Islet of Langerhans (tissue), 1 donor: ENCODE data around the gene FN1.
"Not testable (repeated sequence)": the region's sequence is repeated elsewhere in the genome, so short reads cannot be mapped to it uniquely, and the experiment has no call there.

Experiments used
- FAIRE-seq: peaks from one replicate; lab custom pipeline; 2011; peaks lifted over from hg19 to GRCh38; lab: Jason Lieb, UNC

The FN1 gene

DNA sequence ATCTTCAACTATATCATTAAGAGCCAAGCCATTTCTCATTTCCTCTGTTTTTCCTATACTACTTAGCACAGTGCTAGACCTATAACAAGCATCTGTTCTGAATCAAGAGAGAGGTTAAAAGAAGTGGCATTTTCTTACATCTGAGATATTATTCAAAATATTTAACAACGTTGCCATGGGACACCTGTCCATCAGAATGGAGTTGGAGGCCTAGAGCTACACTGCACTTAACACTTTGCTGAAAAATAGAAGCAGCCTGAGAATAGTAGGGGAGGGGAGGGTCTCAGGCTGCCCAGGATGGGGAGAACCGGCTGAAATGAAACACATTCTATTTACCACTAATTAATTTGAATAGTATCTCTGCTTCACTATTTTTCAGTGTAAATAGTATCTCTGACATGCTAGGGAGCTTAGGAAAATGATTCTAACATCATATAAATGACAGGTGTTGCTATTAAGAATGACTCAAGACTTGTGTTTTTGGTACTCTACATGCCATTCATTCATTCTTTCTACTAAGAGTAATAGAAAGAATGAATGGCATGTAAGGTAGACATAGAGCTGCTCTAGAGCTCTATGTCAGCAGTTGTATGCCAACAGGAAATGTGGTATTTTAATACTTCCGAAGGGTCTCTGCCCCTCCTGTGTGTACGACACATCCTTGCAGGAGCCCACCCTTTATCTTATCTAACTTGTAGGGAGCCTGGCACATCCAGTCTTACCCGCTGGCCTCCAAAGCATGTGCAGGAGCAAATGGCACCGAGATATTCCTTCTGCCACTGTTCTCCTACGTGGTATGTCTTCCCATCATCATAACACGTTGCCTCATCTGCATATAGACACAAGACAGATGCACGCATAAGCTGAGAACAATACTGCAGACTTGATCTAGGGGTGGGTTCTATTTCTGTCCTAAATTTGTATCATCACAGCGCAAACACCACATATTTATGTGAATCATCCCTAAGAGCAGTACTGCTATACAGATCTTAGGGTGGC, 71.4 kb downstream of the FN1 start:
- FAIRE-seq = no peak

DNA sequence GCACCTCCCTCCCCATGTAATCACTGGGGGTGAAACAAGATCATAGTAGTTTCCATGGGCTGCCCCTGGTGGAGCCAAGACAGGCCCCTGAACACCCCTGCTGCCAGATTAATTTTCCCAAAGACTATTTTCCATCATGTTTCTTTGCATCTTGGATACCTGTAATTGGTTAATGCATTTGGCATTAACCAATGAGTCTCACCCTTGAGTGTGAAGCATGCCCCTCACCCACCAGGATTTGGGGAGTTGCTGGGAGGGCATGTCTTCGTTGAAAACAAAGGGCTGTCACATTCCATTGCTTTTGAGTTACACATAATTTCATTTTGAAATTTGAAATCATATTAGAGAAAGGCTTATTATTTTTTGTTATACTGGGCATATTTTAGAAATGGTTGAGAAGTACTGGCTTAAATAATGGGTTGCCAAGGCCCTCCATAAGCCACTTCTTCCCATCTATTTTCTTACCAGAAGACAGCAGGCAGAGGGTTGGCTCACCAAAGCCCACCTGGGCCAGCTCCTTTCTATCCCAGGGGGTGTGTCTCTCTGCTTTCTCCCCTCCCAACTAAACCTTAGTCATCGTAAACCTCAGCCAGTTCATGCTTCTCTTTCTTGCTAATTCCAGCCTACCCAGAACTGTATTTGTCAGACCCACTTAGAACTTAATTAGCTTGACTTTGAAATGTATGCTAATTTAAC, 72.3 kb downstream of the FN1 start:
- no peak for FAIRE-seq

DNA sequence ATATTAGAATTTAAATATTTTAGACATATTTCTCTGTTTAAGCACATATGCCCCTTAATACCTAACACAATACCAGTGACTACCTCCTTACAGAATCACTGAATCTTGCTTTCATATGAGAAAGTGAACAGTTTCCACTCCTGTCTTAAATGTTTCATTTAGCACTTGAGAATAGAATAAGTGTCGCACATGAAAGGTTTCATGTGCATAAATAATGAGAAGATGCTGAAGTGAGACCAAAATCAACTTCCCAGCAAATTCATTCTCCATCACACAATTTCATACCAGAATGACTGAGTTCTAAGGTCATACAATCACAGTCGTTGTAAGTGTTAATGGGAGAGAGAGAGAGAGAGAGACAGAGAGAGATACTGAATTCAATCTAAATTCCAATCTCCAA, 72.8 kb downstream of the FN1 start:
- no peak for FAIRE-seq

DNA sequence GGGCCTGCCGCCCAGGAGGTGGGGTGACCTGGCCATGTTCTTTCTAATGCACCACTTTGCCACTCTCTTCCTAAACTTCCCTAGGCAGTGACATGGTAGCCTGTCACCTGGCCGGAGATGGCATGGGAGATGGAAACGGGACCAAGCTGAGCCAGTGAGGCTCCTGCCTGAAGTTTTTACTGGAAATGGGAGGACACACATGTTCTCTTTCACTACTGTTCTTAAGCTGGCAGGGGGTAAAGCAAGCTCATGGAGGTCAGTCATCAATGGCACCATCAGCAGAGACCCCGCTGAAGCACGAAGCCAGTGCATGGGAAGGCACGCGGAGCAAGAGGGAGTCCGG, 73.3 kb downstream of the FN1 start:
- no peak for FAIRE-seq

DNA sequence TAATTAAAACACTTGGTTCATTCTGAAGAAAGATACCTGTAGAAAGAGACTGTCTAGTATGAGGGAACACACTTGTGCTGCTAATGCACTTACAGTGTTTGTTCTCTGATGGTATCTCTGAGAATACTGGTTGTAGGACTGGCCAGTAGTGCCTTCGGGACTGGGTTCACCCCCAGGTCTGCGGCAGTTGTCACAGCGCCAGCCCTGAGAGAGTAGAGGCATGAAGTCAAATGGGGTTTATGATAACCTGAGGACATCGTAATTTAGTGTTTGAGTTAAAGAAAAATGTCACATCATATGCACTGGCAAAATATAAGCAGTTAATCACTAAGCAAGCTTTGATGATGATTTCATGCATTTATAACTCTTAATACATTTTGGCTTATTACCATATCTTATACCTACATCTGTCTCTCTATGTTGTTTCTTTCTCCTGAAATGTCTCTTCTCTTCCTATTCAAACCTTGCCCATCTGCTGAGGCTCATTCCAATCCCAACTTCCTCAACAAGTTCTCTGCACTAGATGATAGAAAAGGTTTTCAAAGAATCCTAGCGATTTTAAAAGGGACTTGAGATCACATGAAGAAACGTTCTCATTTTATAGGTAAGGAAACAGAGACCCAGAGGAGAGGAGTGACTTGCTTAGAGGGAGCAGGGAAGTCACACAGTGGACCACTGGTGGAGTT, 73.8 kb downstream of the FN1 start:
- FAIRE-seq = no peak

DNA sequence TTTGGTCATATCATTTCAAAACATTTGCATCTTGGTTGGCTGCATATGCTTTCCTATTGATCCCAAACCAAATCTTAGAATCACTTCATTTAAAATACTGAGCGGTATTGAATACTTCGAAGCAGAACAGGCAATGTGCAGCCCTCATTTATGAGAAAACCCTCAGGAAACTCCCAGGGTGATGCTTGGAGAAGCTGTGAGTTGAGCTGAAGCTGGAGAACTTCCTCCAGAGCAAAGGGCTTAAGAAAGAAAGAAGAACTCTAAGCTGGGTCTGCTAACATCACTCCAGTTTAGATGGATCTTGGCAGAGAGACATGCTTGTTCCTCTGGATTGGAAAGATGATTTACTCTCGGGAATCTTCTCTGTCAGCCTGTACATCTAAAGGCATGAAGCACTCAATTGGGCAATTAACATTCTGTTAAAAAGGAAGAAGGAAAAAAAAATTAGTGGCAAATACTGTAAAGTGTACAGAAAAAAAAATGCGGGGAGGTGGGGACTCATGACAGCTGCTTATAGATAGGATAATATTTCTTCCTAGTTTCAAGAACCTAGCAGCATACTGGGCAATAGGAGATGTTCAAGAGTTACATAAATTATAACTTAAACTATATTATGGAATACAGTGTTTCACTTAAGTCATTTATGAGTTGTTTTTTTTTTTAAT, 74.5 kb downstream of the FN1 start:
- FAIRE-seq = no peak

DNA sequence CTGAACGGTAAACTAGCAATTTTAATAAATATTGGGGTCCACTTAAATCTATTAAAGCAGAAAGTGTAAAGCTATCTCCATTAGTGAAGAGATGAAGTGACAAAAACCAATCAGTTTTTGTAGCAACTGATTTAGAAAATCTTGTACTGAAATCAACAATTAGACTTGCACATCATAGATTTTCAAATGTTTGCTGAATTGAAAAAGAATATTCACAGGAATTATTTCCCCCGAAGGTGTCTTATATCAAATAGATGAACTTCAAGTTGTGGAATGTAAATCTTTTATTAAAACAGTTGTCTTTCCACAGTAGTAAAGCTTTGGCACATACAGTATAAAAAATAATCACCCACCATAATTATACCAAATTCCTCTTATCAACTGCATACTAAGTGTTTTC, 75.3 kb downstream of the FN1 start:
- peak; percentile 56 for FAIRE-seq

DNA sequence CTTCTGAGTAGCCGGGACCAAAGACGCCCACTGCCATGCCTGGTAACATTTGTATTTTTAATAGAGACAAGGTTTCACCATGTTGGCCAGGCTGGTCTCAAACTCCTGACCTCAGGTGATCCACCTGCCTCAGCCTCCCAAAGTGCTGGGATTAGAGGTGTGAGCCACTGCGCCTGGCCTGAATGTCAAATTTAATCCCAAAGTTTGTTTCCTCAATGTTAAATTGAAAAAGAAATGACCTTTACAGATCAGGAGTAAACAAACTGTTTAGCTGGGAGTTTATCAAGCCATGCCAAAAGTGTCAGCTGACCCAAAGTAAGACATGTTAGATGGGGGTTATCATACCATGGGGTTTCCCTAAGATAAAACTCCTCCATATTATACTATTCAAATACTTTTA, 75.8 kb downstream of the FN1 start:
- not testable (repeated sequence) for FAIRE-seq

DNA sequence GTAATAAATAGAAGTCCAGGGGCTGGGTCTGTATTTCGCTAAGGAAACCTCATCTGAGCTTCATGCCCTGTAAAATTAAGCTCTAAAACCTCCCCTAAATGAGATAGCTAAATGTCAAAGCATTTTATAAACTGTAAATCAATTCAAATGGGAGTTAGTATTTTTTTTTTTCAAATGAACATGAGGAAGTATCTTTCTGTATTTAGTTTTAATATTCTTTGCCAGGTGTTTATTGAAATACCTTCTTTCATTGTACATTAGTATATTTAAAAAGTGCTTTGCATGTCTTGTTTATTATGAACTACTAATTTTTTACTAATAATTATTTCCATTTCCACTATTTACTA, 76.3 kb downstream of the FN1 start:
- FAIRE-seq = no peak

DNA sequence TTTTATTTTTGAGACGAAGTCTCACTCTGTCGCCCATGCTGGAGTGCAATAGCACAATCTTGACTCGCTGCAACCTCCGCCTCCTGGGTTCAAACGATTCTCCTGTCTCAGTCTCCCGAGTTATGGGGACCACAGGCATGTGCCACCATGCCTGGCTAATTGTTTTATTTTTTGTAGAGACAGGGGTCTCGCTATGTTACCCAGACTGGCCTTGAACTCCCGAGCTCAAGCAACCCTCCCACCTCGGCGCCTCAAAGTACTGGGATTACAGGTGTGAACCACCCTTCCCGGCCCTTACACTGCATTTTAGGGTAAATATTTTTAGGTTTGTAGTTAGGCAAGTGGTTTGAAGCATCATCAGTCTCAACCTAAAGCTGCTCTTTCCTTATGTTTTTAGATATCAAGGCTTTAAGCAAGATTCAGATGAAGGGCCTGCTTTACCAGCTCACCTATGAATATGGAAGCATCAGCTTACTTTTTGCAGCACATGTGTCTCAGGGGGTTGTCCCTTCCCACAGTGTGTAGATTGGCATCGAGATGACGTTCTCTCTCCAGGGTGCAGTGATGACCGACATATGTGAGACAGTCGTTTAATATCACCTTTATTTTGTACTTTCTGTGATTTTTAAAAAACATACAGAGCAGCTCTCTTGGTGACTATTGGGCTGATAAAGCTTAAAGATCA, 76.8 kb downstream of the FN1 start:
- FAIRE-seq = no peak

DNA sequence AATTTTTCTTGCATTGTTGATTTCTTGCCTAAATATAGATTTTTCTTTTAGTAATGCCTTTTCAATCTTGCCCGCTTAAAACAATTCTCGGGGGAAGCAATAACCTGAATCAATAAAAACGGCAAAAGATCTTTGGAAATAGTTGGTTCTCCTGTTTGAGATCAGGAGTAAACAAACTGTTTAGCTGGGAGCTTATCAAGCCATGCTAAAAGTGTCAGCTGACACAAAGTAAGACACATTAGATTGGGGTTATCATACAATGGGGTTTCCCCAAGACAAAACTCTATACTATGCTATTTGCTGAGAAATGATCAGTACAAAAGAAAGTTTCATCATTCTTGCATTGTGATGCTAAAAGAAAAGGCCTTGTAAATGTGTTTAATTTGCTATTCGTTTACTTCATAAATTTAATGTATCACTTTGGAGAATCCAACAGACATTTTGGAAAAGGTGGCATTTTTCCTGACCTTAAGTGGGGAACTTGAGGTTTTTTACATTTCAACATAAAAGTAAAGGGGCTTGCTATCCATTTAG, 77.5 kb downstream of the FN1 start:
- FAIRE-seq = no peak

DNA sequence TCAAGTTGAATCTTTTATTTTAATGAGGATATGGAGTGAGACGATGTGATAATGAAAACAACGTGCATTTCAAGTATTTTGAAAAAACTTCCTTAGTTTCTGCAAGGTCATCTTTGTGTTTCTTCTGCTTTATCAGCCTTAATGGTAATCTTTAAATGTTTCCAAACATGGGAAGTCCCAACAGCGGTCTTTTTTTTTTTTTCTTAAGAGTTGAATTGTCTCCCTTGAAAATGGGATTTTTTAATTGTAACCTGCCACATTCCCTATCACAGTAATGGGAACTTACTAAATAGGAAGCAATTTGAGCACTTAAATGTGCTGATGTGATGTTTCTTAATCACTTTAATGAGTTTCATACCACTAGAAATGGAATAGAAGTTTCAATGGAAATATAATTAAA, 78.2 kb downstream of the FN1 start:
- no peak for FAIRE-seq

DNA sequence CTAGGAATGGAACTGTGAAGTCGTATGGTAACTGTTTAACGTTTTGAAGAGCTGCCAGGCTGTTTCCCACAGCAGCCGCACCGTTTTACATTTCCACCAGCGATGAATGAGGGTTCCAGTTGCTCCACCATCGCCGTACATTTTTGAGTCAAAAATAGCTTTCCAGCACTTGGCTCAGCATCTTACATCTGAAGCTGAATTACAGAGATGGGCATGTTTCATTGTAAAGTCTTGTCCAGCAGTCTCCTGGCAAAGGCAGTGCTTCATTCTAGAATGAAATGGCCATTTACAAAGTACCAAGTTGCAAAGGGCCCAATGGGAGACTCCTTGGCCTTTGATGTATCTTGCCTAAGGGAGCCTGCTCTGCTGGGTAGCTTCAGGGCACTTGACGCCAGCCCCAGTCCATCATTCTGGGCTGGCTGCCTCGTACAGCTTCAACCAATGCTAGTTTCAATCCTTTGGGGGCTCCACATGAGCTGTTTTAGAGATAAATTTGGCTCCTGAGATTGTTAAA, 78.9 kb downstream of the FN1 start:
- no peak for FAIRE-seq

DNA sequence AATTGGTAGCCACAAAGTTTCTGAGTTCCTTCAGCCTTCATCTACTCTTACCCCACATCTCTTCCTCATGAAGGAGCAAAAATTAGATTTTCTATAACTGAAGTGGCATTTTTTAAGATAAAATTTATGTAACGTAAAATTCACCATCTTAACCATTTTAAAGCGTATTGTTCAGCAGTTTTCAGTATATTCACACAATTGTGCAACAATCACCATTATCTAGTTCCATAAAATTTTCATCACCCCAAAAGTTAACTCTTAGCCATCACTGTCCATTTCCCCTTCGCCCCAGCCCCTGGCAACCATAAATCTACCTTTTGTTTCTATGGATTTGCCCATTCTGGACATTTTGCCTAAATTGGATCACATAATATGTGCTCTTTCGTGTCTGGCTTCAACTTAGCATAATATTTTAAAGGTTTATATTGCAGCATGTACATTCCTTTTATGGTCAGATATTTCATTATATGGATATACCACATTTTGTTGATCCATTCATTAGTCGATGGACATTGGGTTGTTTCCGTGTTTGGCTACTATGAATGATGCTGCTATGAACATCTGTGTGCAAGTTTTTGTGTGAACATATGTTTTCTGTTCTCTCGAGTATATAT, 79.4 kb downstream of the FN1 start:
- FAIRE-seq = no peak

DNA sequence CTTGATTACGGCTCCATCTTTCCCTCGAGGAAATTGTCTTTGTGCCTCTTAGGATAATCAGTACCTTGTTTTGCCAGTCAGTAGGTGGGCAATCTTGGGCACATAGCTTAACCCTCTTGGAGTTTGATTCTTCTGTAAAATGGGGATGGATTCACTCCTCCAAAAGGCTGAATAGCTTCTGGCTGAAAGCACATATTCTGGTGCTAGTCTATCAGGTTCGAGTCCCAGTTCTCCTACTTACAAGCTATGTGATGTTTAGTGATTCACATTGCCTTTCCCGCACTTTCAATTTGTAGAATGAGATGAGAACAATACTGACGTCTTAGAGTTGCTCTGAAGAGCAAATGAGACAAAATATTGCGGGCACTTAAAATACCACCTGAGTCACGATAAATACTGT, 80.1 kb downstream of the FN1 start:
- no peak for FAIRE-seq

DNA sequence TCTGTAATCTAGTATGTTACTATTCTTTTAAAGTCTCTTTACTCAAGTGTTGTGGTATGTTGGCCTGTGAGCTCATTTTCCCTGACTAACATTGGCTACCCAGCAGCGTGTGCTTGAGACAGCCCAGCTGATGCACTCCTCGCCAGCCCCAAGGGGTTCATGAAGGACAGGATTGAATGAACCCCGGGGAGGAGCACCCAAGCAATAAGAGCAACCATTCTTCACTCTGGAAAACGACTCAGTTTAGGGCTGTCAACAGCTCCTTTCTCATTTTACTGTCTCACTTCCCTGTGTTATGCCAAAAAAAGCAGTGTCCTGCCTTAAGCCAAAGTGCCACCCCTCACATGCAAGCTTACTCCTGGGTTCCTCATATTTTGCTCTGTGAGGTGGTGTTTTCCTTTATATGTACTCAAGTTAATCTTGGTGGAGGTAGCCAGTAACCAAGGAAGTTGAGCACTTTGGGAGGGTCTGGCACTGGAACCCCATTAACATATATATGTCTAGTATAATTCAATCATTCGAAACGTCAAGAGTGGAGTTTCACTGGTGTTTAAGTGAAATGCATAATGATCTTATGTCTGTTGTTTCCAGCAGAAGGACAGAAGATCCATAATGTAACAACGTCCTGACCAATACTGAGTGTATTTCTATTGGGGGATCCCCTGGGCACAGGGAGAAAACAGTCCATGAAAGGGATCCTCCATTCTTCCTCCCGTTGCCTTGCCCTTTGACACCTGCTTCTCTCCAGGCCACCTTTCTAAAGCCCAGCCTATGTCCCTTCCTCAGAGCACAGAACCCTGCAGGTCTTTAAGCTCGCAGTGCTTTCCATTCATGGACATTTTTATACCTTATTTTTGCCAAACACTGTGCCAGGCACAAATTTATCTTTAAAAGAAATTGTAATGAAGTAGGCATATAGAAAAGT, 80.8 kb downstream of the FN1 start:
- no peak for FAIRE-seq

DNA sequence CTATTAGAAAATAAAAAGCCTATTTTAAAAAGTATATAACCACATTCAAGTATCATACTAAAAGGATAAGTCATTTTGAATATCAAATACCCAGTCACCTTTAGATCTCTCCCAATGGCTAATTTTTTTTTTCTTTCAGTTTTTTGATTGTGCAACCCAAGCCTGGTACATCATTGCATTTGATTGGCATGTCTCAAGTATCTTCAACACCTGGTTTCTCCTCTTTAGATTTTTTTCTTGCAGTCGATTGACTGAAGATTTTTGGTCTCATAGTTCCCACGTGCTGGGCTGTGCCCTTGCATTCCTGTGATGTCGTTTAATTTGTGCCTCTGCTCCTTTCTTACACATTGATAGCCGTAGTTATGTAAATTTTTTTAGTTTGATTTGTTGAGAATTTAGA, 83.3 kb downstream of the FN1 start:
- FAIRE-seq = no peak

DNA sequence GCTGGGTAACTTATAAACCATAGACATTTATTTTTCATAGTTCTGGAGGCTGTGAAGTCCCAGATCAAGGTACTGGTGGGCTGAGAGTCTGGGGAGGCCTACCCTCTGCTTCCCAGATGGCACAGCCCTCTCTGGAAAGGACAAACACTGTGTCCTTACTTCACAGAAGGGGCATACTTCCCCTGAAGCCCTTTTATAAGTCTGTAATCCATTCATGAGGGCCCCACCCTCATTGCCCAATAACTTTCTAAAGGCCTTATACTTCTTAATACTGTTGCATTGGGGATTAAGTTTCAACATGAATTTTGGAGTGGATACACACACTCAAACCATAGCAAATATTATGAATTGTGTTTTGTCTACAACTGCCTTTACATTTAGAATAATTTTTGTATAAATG, 88.0 kb downstream of the FN1 start:
- FAIRE-seq = no peak

DNA sequence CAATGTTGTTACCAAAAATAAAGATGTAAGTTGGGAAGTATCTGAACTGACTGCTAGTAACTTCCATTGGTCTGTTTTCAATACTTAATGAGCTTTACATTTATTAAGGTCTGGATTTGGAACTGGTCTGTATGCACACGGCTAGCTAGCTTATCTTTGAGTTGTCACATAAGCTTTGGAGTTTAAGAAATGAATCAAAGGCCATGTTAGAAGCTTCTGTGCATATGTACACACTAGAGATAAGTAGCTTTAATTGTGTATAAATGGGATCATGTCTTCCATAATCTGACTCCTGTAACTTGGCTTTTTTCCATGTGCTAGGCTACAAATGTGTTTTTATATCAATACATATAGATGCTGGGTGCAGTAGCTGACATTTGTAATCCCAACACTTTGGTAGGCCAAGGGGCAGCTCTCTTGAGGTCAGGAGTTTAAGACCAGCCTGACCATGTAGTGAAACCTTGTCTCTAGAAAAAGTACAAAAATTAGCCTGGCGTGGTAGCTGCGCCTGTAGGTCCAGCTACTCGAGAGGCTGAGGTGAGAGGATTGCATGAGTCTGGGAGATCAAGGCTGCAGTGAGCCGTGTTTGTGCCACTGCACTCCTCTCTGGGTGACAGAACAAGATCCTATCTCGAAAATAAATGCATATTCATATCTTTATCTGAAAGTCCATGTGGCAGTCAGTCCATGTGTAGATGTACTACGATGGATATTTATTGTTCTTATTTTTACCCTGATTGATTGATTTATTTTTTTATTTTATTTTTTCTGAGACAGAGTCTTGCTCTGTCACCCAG, 96.8 kb downstream of the FN1 start:
- FAIRE-seq = no peak
